ENCODE measurements around the gene SSPN.
"Not testable (repeated sequence)": the region's sequence is repeated elsewhere in the genome, so short reads cannot be mapped to it uniquely, and the experiment has no call there.

SSPN gene

DNA sequence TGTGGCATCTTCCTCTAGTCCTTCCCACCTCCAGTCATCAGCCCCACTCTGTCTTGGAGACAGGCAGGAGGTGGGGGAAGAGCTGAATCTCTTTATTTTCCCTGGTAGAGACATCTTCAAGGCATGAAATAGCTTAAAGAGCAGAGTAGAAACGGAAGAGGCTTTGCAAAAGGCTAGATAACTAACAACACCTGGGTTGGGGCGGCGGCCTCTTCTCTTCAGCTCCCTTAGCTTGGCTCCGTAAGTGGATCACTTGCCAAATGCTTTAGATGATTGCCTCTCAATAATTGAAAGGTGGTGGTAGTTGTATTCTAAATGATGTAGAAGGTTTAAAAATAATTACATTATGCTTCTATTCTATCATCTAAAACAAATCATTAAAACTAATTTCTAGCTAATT, 36.1 kb downstream of the SSPN start:
- H3K4me3 ChIP-seq (ENCODE audit: insufficient read depth, low read length, poor library complexity, severe bottlenecking), result no peak overlapping the region
- no peaks in the 10 kb centered on the region for H3K9me2 ChIP-seq (replicated peaks; ENCODE audit: insufficient read depth, low read length)
- H3K9ac ChIP-seq (ENCODE audit: low read length), result no peak overlapping the region
- H3K36me3 ChIP-seq (ENCODE audit: low read length), result no peaks in the 10 kb centered on the region
- TF ChIP-seq, protein P1, sequence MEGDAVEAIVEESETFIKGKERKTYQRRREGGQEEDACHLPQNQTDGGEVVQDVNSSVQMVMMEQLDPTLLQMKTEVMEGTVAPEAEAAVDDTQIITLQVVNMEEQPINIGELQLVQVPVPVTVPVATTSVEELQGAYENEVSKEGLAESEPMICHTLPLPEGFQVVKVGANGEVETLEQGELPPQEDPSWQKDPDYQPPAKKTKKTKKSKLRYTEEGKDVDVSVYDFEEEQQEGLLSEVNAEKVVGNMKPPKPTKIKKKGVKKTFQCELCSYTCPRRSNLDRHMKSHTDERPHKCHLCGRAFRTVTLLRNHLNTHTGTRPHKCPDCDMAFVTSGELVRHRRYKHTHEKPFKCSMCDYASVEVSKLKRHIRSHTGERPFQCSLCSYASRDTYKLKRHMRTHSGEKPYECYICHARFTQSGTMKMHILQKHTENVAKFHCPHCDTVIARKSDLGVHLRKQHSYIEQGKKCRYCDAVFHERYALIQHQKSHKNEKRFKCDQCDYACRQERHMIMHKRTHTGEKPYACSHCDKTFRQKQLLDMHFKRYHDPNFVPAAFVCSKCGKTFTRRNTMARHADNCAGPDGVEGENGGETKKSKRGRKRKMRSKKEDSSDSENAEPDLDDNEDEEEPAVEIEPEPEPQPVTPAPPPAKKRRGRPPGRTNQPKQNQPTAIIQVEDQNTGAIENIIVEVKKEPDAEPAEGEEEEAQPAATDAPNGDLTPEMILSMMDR (IDR thresholded peaks at IDR 0.05; ENCODE audit: insufficient read depth, low read length, poor library complexity, severe bottlenecking), result no peak
- TF ChIP-seq EZH2phosphoT487 (conservative IDR thresholded peaks at IDR 0.05; ENCODE audit: low read length), result no peak
- no peaks in the 10 kb centered on the region for H4K20me1 ChIP-seq (ENCODE audit: low read depth, low read length)
- no peak overlapping the region for H3K4me2 ChIP-seq (ENCODE audit: low read depth, low read length, poor library complexity, severe bottlenecking)
- no peaks in the 10 kb centered on the region for H3K27me3 ChIP-seq (ENCODE audit: low read length)
- no peaks in the 10 kb centered on the region for H3K9me3 ChIP-seq (ENCODE audit: insufficient read depth, low read length)
- no peaks in the 10 kb centered on the region for H3K79me2 ChIP-seq (ENCODE audit: insufficient read depth, low read length)
- no peak overlapping the region for H2AFZ ChIP-seq (ENCODE audit: low read depth, low read length, severe bottlenecking)
- no peak overlapping the region for H3K27ac ChIP-seq (ENCODE audit: low read depth, low read length)
- H3F3A ChIP-seq (ENCODE audit: insufficient read depth), result no peaks in the 10 kb centered on the region

DNA sequence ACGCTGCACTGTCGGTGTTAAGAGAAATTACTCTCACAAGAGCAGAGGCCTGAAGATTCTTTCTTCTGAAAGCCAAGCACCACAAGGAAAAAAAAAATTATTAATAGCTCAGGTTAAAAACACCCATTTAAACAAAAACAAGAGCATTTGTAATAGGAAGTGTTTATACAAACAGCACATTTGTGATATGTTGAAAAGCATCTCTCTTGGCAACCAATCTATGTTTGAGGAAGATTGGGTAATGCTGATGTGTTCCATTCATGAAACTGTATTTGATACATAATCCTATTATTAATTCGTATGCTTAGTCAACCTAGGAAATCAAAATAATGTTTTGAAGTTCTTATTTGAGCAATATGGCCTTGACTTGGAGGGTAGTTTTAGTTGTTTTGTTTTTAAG, 36.5 kb downstream of the SSPN start:
- no peak overlapping the region for H2AFZ ChIP-seq (ENCODE audit: low read depth, low read length, severe bottlenecking)
- H3K9me2 ChIP-seq (replicated peaks; ENCODE audit: insufficient read depth, low read length), result no peaks in the 10 kb centered on the region
- no peaks in the 10 kb centered on the region for H3K79me2 ChIP-seq (ENCODE audit: insufficient read depth, low read length)
- H3K9ac ChIP-seq (ENCODE audit: low read length), result no peak overlapping the region
- H3K36me3 ChIP-seq (ENCODE audit: low read length), result no peaks in the 10 kb centered on the region
- H3K4me2 ChIP-seq (ENCODE audit: low read depth, low read length, poor library complexity, severe bottlenecking), result no peak overlapping the region
- no peaks in the 10 kb centered on the region for H3K27me3 ChIP-seq (ENCODE audit: low read length)
- H3K9me3 ChIP-seq (ENCODE audit: insufficient read depth, low read length), result no peaks in the 10 kb centered on the region
- no peak overlapping the region for H3K4me3 ChIP-seq (ENCODE audit: insufficient read depth, low read length, poor library complexity, severe bottlenecking)
- H4K20me1 ChIP-seq (ENCODE audit: low read depth, low read length), result no peaks in the 10 kb centered on the region
- no peaks in the 10 kb centered on the region for H3F3A ChIP-seq (ENCODE audit: insufficient read depth)
- no peak overlapping the region for H3K27ac ChIP-seq (ENCODE audit: low read depth, low read length)
- TF ChIP-seq EZH2phosphoT487 (conservative IDR thresholded peaks at IDR 0.05; ENCODE audit: low read length), result no peak
- TF ChIP-seq, protein P1 (IDR thresholded peaks at IDR 0.05; ENCODE audit: insufficient read depth, low read length, poor library complexity, severe bottlenecking), result no peak

DNA sequence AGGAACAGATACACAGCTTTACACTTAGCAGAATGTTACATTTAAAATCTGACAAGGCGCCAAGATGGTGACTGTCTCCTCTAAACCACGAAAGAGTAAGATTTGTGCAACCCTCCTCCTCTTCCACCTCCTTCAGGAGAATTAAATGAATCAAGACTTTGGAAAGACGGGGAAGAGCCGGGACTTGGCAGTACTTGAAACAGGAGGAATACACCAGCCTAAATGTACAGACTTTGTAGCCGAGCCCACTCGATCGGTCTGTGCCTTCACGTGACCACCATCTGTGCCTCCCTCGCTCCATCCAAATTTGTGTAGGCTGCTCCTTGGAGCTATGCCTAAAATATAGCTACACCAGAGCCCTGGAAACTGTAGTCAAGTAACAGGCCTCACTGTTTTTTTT, 38.3 kb downstream of the SSPN start:
- Histone ChIP-seq H3K36me3 (ENCODE audit: low read length) (no peaks in the 10 kb centered on the region), H3K27ac (ENCODE audit: low read depth, low read length) (no peak overlapping the region), H3F3A (ENCODE audit: insufficient read depth) (no peaks in the 10 kb centered on the region), H4K20me1 (ENCODE audit: low read depth, low read length) (no peaks in the 10 kb centered on the region), H2AFZ (ENCODE audit: low read depth, low read length, severe bottlenecking) (no peak overlapping the region), H3K9me3 (ENCODE audit: insufficient read depth, low read length) (no peaks in the 10 kb centered on the region), H3K79me2 (ENCODE audit: insufficient read depth, low read length) (no peaks in the 10 kb centered on the region), H3K27me3 (ENCODE audit: low read length) (no peaks in the 10 kb centered on the region), H3K9me2 (replicated peaks; ENCODE audit: insufficient read depth, low read length) (no peaks in the 10 kb centered on the region), H3K4me2 (ENCODE audit: low read depth, low read length, poor library complexity, severe bottlenecking) (no peak overlapping the region), H3K4me3 (ENCODE audit: insufficient read depth, low read length, poor library complexity, severe bottlenecking) (no peak overlapping the region), H3K9ac (ENCODE audit: low read length) (no peak overlapping the region)
- TF ChIP-seq, protein P1 (IDR thresholded peaks at IDR 0.05; ENCODE audit: insufficient read depth, low read length, poor library complexity, severe bottlenecking), result no peak
- TF ChIP-seq EZH2phosphoT487 (conservative IDR thresholded peaks at IDR 0.05; ENCODE audit: low read length), result no peak

DNA sequence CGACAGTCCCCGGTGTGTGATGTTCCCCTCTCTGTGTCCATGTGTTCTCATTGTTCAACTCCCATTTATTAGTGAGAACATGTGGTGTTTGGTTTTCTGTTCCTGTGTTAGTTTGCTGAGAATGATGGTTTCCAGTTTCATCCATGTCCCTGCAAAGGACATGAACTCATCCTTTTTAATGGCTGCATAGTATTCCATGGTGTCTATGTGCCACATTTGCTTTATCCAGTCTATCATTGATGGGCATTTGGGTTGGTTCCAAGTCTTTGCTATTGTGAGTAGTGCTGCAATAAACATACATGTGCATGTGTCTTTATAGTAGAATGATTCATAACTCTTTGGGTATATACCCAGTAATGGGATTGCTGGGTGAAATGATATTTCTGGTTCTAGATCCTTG, 40.1 kb downstream of the SSPN start:
- not testable (repeated sequence) for H3K27me3 ChIP-seq (ENCODE audit: low read length); H4K20me1 ChIP-seq (ENCODE audit: low read depth, low read length); H3K27ac ChIP-seq (ENCODE audit: low read depth, low read length)

More for the DNA sequence above, 40.1 kb downstream of the SSPN start:
- H3K9ac ChIP-seq (ENCODE audit: low read length); H3K36me3 ChIP-seq (ENCODE audit: low read length); H3K9me2 ChIP-seq (replicated peaks; ENCODE audit: insufficient read depth, low read length); H3K9me3 ChIP-seq (ENCODE audit: insufficient read depth, low read length); H3K4me3 ChIP-seq (ENCODE audit: insufficient read depth, low read length, poor library complexity, severe bottlenecking); H3K4me2 ChIP-seq (ENCODE audit: low read depth, low read length, poor library complexity, severe bottlenecking); H3K79me2 ChIP-seq (ENCODE audit: insufficient read depth, low read length); H2AFZ ChIP-seq (ENCODE audit: low read depth, low read length, severe bottlenecking); H3F3A ChIP-seq (ENCODE audit: insufficient read depth): not testable (repeated sequence)
